OCI-LY1 (cell line): ENCODE measurements around the gene MAK.

Experiments used
- CTCF ChIP-seq: fragments of 200-600 bp; sonication (generic), shearing (Covaris generic); IDR thresholded peaks from 2 replicates; pipeline ENCODE4 v1.5.1; 2017; ENCODE audit warnings: mild to moderate bottlenecking, antibody characterized with exemption, low read length, moderate library complexity, mixed read lengths
- EZH2 ChIP-seq: fragments of 200-600 bp; sonication (generic), shearing (Covaris generic); IDR thresholded peaks from 2 replicates; pipeline ENCODE4 v1.8.0; 2017; ENCODE audit warnings: borderline replicate concordance, mixed run types, mild to moderate bottlenecking, antibody characterized with exemption, low read length, moderate library complexity, mixed read lengths

DNA sequence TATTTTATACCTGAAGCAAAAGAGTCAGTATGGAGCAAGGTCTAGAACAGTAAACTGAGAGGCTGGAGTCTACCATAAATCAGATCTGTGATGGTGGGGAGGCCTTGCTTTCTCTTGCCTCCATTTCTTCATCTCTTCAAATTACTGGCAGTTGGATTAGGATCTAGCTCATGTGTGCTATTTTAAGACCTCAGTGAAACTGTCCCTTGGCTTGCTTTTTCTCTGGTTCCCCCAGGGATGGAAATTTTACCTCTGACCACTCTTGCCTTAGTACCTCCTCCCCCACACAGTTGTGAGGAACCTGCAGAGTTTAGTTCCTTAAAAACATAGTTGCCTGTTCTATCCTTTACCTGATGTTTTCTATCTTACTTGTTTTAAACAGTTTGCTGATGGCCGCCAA, 82.3 kb downstream of the MAK start:
- no peak for TF ChIP-seq EZH2
- no peak for TF ChIP-seq CTCF
